ENCODE results near the gene ZNF367. TPM values are rescaled to one million over a fixed set of nuclear protein-coding genes. Genes with fewer than 3 reads are reported as not detected.

The ZNF367 gene
- total RNA-seq, 1 donor from 2014 or later: 5.3 TPM

- Mint-ChIP-seq H3K9me3 (ENCODE audit: low read depth) (no peaks in the 10 kb centered on the region), H3K36me3 (ENCODE audit: insufficient read depth) (peaks cover 11% of the 10 kb centered on the region), H3K27me3 (no peaks in the 10 kb centered on the region), H3K27ac (no peak overlapping the region), H3K4me3 (ENCODE audit: low read depth) (no peak overlapping the region), H3K4me1 (ENCODE audit: low read depth) (no peaks in the 10 kb centered on the region)
- no peak for TF ChIP-seq CTCF (IDR thresholded peaks at IDR 0.05; ENCODE audit: unreplicated experiment)
- no peak for DNase-seq (ENCODE audit: low spot score, unreplicated experiment)
These were observed 42.7 kb upstream of the ZNF367 start for GRCh38 chr9:96460882-96461281.

GRCh38 chr9:96460470-96460869 is 42.3 kb upstream of the ZNF367 start:
- no peak for DNase-seq (ENCODE audit: low spot score, unreplicated experiment)
- H3K4me1 Mint-ChIP-seq (ENCODE audit: low read depth): no peaks in the 10 kb centered on the region
- no peaks in the 10 kb centered on the region for H3K27me3 Mint-ChIP-seq
- peaks cover 8% of the 10 kb centered on the region for H3K36me3 Mint-ChIP-seq (ENCODE audit: insufficient read depth)
- H3K9me3 Mint-ChIP-seq (ENCODE audit: low read depth): no peaks in the 10 kb centered on the region
- no peak for TF ChIP-seq CTCF (IDR thresholded peaks at IDR 0.05; ENCODE audit: unreplicated experiment)
- H3K4me3 Mint-ChIP-seq (ENCODE audit: low read depth): no peak overlapping the region
- H3K27ac Mint-ChIP-seq: no peak overlapping the region

GRCh38 chr9:96459268-96460007 is 41.3 kb upstream of the ZNF367 start:
- Mint-ChIP-seq H3K4me1 (ENCODE audit: low read depth) (no peaks in the 10 kb centered on the region), H3K9me3 (ENCODE audit: low read depth) (no peaks in the 10 kb centered on the region), H3K4me3 (ENCODE audit: low read depth) (no peak overlapping the region), H3K27me3 (no peaks in the 10 kb centered on the region), H3K27ac (no peak overlapping the region), H3K36me3 (ENCODE audit: insufficient read depth) (peaks cover 5% of the 10 kb centered on the region)
- DNase-seq (ENCODE audit: low spot score, unreplicated experiment): no peak
- TF ChIP-seq CTCF (IDR thresholded peaks at IDR 0.05; ENCODE audit: unreplicated experiment): no peak

GRCh38 chr9:96458226-96458625 is 40.1 kb upstream of the ZNF367 start:
- H3K36me3 Mint-ChIP-seq (ENCODE audit: insufficient read depth): peaks cover 5% of the 10 kb centered on the region
- no peak overlapping the region for H3K27ac Mint-ChIP-seq
- no peaks in the 10 kb centered on the region for H3K9me3 Mint-ChIP-seq (ENCODE audit: low read depth)
- no peak overlapping the region for H3K4me3 Mint-ChIP-seq (ENCODE audit: low read depth)
- peaks cover 2% of the 10 kb centered on the region for H3K4me1 Mint-ChIP-seq (ENCODE audit: low read depth)
- H3K27me3 Mint-ChIP-seq: no peaks in the 10 kb centered on the region
- TF ChIP-seq CTCF (IDR thresholded peaks at IDR 0.05; ENCODE audit: unreplicated experiment): no peak
- no peak for DNase-seq (ENCODE audit: low spot score, unreplicated experiment)

- Mint-ChIP-seq H3K9me3 (ENCODE audit: low read depth) (no peaks in the 10 kb centered on the region), H3K27ac (no peak overlapping the region), H3K4me3 (ENCODE audit: low read depth) (no peak overlapping the region), H3K4me1 (ENCODE audit: low read depth) (peaks cover 2% of the 10 kb centered on the region), H3K27me3 (no peaks in the 10 kb centered on the region), H3K36me3 (ENCODE audit: insufficient read depth) (peaks cover 5% of the 10 kb centered on the region)
- TF ChIP-seq CTCF (IDR thresholded peaks at IDR 0.05; ENCODE audit: unreplicated experiment): no peak
- no peak for DNase-seq (ENCODE audit: low spot score, unreplicated experiment)
These were observed 39.1 kb upstream of the ZNF367 start for GRCh38 chr9:96457266-96457665.
